HFFc6 (cell line): Measurements from ENCODE around the gene COTL1. TPM values are rescaled to one million over a fixed set of nuclear protein-coding genes. Genes with fewer than 3 reads are reported as not detected.

Experiments
- DNase-seq: peaks from one replicate; pipeline ENCODE4 v3.0.0-alpha.2; 2018
- H3K27ac Mint-ChIP-seq: 2 replicates; pipeline ENCODE4 v1.8.0; 2020; ENCODE audit warnings: mild to moderate bottlenecking, mixed read lengths
- H3K27me3 Mint-ChIP-seq: 2 replicates; pipeline ENCODE4 v1.8.0; 2021; ENCODE audit warnings: mild to moderate bottlenecking, moderate library complexity, mixed read lengths; ENCODE audit not compliant: insufficient read depth
- H3K36me3 Mint-ChIP-seq: 2 replicates; pipeline ENCODE4 v1.8.0; 2021; ENCODE audit warnings: low read depth, mixed read lengths
- H3K4me1 Mint-ChIP-seq: 2 replicates; pipeline ENCODE4 v1.8.0; 2020; ENCODE audit warnings: low read depth, mixed read lengths
- H3K4me3 Mint-ChIP-seq: 2 replicates; pipeline ENCODE4 v1.8.0; 2020; ENCODE audit warnings: mild to moderate bottlenecking, moderate library complexity, mixed read lengths
- H3K9me3 Mint-ChIP-seq: 2 replicates; pipeline ENCODE4 v1.8.0; 2020; ENCODE audit warnings: mild to moderate bottlenecking, mixed read lengths
- CTCF ChIP-seq: fragments of 200-600 bp; sonication (generic); IDR thresholded peaks from 2 replicates; pipeline ENCODE4 v1.5.0; 2021; ENCODE audit warnings: antibody characterized with exemption, mild to moderate bottlenecking
- total RNA-seq, 6 experiments: library from RNA; stranded (reverse); fragmentation: NEBNext Ultra II Directional; extraction: Animal tissue kit (Norgen Biotek cat#: 25700); gene quantifications; 2 replicates in 1 of 6; 3 replicates in 5 of 6; pipeline ENCODE4 v1.2.3, GENCODE V29; 2021

COTL1 gene
- total RNA-seq, 6 experiments from 2014 or later: 580 to 681 (median 632) TPM

DNA sequence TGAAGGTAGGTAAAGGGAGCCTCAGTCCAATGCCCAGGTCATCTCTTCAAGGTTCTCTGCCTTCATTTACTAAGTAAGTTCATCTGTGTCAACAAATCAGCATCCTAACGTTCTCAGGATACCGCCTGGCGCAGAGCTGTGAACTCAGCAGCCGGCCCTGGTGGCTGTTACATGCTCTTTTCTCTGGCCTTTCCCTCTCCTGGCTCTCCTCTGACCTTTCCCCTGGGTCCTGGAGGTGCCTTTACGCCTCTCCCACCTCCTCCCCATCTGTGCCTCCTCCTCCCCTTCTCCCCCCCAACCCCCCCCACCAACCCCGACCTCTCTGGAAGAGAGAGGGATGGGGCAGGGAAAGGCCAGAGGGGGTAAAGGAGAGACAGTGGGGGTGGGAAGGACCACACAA, 19.5 kb downstream of the COTL1 start:
- peaks cover 75% of the 10 kb centered on the region for H3K4me1 Mint-ChIP-seq
- no peaks in the 10 kb centered on the region; the same call in 1 of the 2 replicates for H3K27me3 Mint-ChIP-seq
- H3K4me3 Mint-ChIP-seq: no peak overlapping the region
- H3K36me3 Mint-ChIP-seq: peaks cover 34% of the 10 kb centered on the region
- no peak for TF ChIP-seq CTCF
- no peak for DNase-seq
- H3K9me3 Mint-ChIP-seq: no peaks in the 10 kb centered on the region
- H3K27ac Mint-ChIP-seq: peak overlapping the region; percentile 69

DNA sequence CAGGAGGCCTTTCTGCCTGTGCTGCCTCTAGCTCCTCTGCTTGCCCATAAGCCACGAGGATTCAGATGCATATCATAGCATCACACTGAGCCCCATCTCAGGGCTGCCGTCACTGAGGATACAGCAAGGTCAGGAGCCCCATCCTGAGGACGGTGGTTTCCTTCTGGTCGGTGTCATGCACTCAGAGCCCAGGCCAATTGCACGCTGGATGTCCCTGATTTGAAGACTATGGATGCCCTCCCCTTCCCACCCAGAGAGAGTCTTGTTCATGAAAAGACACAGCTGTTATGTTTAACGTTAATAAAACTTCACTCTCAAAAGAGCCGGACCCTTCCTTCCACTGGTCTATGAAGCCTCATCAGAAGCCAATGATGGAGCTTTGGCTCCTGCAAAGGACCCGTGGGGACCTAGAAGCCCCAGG, 19.9 kb downstream of the COTL1 start:
- TF ChIP-seq CTCF: no peak
- Mint-ChIP-seq H3K36me3 (peaks cover 35% of the 10 kb centered on the region), H3K9me3 (no peaks in the 10 kb centered on the region), H3K27me3 (no peaks in the 10 kb centered on the region; the same call in 1 of the 2 replicates), H3K4me3 (no peak overlapping the region), H3K4me1 (peaks cover 73% of the 10 kb centered on the region), H3K27ac (peak overlapping the region; percentile 69)
- DNase-seq: no peak

DNA sequence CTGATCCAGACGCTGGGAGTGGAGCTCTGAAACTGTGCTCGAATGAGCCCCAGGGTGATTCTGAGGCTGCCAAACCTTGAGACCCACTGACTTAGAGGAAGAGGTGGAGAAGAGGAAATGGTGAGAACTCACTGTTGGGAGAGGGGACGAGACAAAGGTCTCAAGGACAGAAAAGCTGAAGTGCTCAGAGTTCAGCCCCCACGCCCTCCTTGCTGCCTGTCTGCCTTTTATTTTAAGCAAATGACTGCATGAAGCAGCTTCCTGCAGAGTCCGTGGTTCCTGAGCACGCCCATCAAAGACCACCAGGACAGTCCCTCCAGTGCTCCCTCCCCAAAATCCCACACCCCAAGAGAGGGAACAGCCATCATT, 20.4 kb downstream of the COTL1 start:
- H3K36me3 Mint-ChIP-seq: peaks cover 39% of the 10 kb centered on the region
- H3K9me3 Mint-ChIP-seq: no peaks in the 10 kb centered on the region
- no peak for TF ChIP-seq CTCF
- peak overlapping the region; percentile 69 for H3K27ac Mint-ChIP-seq
- H3K4me1 Mint-ChIP-seq: peaks cover 72% of the 10 kb centered on the region
- no peak for DNase-seq
- no peaks in the 10 kb centered on the region; the same call in 1 of the 2 replicates for H3K27me3 Mint-ChIP-seq
- no peak overlapping the region for H3K4me3 Mint-ChIP-seq

GRCh38 chr16:84596801-84597527, 20.9 kb downstream of the COTL1 start:
- DNase-seq: no peak
- peak overlapping the region; percentile 69 for H3K27ac Mint-ChIP-seq
- H3K36me3 Mint-ChIP-seq: peaks cover 45% of the 10 kb centered on the region
- no peak overlapping the region for H3K4me3 Mint-ChIP-seq
- H3K9me3 Mint-ChIP-seq: no peaks in the 10 kb centered on the region
- H3K4me1 Mint-ChIP-seq: peaks cover 72% of the 10 kb centered on the region
- no peak for TF ChIP-seq CTCF
- H3K27me3 Mint-ChIP-seq: no peaks in the 10 kb centered on the region; the same call in 1 of the 2 replicates

DNA sequence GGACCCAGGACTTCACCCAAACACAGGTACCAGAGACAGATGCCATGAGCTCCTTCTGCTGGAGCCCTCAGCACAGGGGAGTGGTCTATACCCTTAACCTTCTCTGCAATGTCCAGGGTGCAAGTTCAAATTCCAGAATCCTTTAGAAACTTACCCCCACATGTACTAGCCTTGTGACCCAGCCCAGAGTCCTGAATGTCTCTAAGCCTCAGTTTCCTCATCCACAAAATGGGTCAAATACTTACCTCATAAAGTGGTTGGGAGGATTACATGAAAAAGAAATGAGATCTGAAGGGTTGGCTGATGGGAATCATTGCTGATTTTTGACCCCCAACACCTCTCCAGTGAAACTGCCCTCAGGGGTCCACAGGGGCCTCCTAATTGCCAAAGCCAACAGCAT, 21.7 kb downstream of the COTL1 start:
- H3K4me3 Mint-ChIP-seq: no peak overlapping the region
- no peak for DNase-seq
- no peaks in the 10 kb centered on the region; the same call in 1 of the 2 replicates for H3K27me3 Mint-ChIP-seq

More for the DNA sequence above, 21.7 kb downstream of the COTL1 start:
- Mint-ChIP-seq H3K27ac (peak overlapping the region; percentile 43), H3K4me1 (peaks cover 66% of the 10 kb centered on the region), H3K9me3 (no peaks in the 10 kb centered on the region), H3K36me3 (peaks cover 46% of the 10 kb centered on the region)
- no peak for TF ChIP-seq CTCF
